Mucosa of gallbladder (tissue), 1 donor: Measurements from ENCODE around the gene EPAS1. TPM values are rescaled to one million over a fixed set of nuclear protein-coding genes. Genes with fewer than 3 reads are reported as not detected.
A peak's percentile ranks its signal among the peaks of the same experiment; 100 is the strongest.

Experiments
- DNase-seq: peaks from one replicate; pipeline ENCODE4 v3.0.0-alpha.2; 2020; ENCODE audit warnings: low spot score
- total RNA-seq: library from RNA; stranded (reverse); gene quantifications from one replicate; pipeline ENCODE4 v1.2.1, GENCODE V29; 2021
- donor health status: DM: no; HTN: no; CAD: no.

The EPAS1 gene
- 221 TPM for total RNA-seq

- DNase-seq = peak; percentile 92
These were observed at the start of gene EPAS1 for GRCh38 chr2:46296840-46297545. Gene EPAS1 (plus strand): TSS chr2:46297407. CDS start chr2:46297912, 505 bp downstream.

GRCh38 chr2:46248171-46248570 lies 49.0 kb upstream of the EPAS1 start:
- DNase-seq = no peak

GRCh38 chr2:46249654-46250053 lies 47.6 kb upstream of the EPAS1 start:
- DNase-seq = no peak

- DNase-seq = no peak
These were observed 44.1 kb upstream of the EPAS1 start for GRCh38 chr2:46252891-46253659.

- DNase-seq = no peak
These were observed 42.7 kb upstream of the EPAS1 start for GRCh38 chr2:46254474-46254873.

- DNase-seq = no peak
These were observed 40.6 kb upstream of the EPAS1 start for GRCh38 chr2:46256563-46257142.

- DNase-seq = no peak
These were observed 39.7 kb upstream of the EPAS1 start for GRCh38 chr2:46257476-46257875.

- DNase-seq = no peak
These were observed 39.2 kb upstream of the EPAS1 start for GRCh38 chr2:46257980-46258379.

- DNase-seq = no peak
These were observed 38.0 kb upstream of the EPAS1 start for GRCh38 chr2:46258937-46259776.

GRCh38 chr2:46259777-46260168 lies 37.4 kb upstream of the EPAS1 start:
- DNase-seq = no peak

GRCh38 chr2:46260305-46260704 lies 36.9 kb upstream of the EPAS1 start:
- DNase-seq = no peak

GRCh38 chr2:46262248-46262938 lies 34.8 kb upstream of the EPAS1 start:
- DNase-seq = no peak

GRCh38 chr2:46263347-46263746 lies 33.9 kb upstream of the EPAS1 start:
- DNase-seq = no peak

- DNase-seq = no peak
These were observed 32.8 kb upstream of the EPAS1 start for GRCh38 chr2:46264447-46264846.

GRCh38 chr2:46266134-46266533 lies 31.1 kb upstream of the EPAS1 start:
- no peak for DNase-seq

- DNase-seq = no peak
These were observed 29.6 kb upstream of the EPAS1 start for GRCh38 chr2:46267616-46268015.

GRCh38 chr2:46268196-46268595 lies 29.0 kb upstream of the EPAS1 start:
- DNase-seq = no peak

- no peak for DNase-seq
These were observed 28.2 kb upstream of the EPAS1 start for GRCh38 chr2:46269001-46269400.

GRCh38 chr2:46269544-46270273 lies 27.5 kb upstream of the EPAS1 start:
- no peak for DNase-seq

- no peak for DNase-seq
These were observed 26.8 kb upstream of the EPAS1 start for GRCh38 chr2:46270384-46270783.
